Stimulated activated memory B cell treated with anti-CD40 and anti-IgM and Interleukin-4, amounts not matched to agents 10 μg/mL and 1 μg/mL and 100 μg/mL, for 72 hours (primary cell): Measurements from ENCODE around the gene CREB5.

ENCODE experiments used
- ATAC-seq: fragments of 150-1000 bp; cut with Tn5 transposase; 2 replicates; pipeline ENCODE4 v1.10.0; 2021
- H3K27ac Mint-ChIP-seq: one replicate; pipeline ENCODE4 v1.8.0; 2022; ENCODE audit warnings: mild to moderate bottlenecking, mixed read lengths
- H3K27me3 Mint-ChIP-seq: one replicate; pipeline ENCODE4 v1.8.0; 2022; ENCODE audit warnings: mixed read lengths
- H3K36me3 Mint-ChIP-seq: one replicate; pipeline ENCODE4 v1.8.0; 2022; ENCODE audit warnings: mixed read lengths
- H3K4me1 Mint-ChIP-seq: one replicate; pipeline ENCODE4 v1.8.0; 2022; ENCODE audit warnings: mixed read lengths
- H3K4me3 Mint-ChIP-seq: one replicate; pipeline ENCODE4 v1.8.0; 2022; ENCODE audit warnings: mild to moderate bottlenecking, moderate library complexity, mixed read lengths
- H3K9me3 Mint-ChIP-seq: one replicate; pipeline ENCODE4 v1.8.0; 2022; ENCODE audit warnings: mixed read lengths

The CREB5 gene

GRCh38 chr7:28630350-28630749 is 218.0 kb downstream of the CREB5 start:
- Mint-ChIP-seq H3K27me3 (peaks cover 31% of the 10 kb centered on the region), H3K27ac (no peak overlapping the region)

GRCh38 chr7:28631995-28632394 is 219.7 kb downstream of the CREB5 start:
- Mint-ChIP-seq H3K27me3 (peaks cover 39% of the 10 kb centered on the region), H3K4me3 (no peak overlapping the region)

More at GRCh38 chr7:28630350-28630749, 218.0 kb downstream of the CREB5 start:
- no peaks in the 10 kb centered on the region for H3K36me3 Mint-ChIP-seq
- ATAC-seq = no peak
- H3K9me3 Mint-ChIP-seq = no peaks in the 10 kb centered on the region
- H3K4me3 Mint-ChIP-seq = no peak overlapping the region
- H3K4me1 Mint-ChIP-seq = no peaks in the 10 kb centered on the region

GRCh38 chr7:28638914-28639313 is 226.6 kb downstream of the CREB5 start:
- Mint-ChIP-seq H3K4me1 (no peaks in the 10 kb centered on the region), H3K27ac (no peak overlapping the region), H3K9me3 (no peaks in the 10 kb centered on the region), H3K27me3 (peaks cover 16% of the 10 kb centered on the region), H3K36me3 (no peaks in the 10 kb centered on the region), H3K4me3 (no peak overlapping the region)
- no peak for ATAC-seq

More at GRCh38 chr7:28631995-28632394, 219.7 kb downstream of the CREB5 start:
- Mint-ChIP-seq H3K36me3 (no peaks in the 10 kb centered on the region), H3K27ac (no peak overlapping the region), H3K4me1 (no peaks in the 10 kb centered on the region), H3K9me3 (no peaks in the 10 kb centered on the region)
- no peak for ATAC-seq

GRCh38 chr7:28640001-28640400 is 227.7 kb downstream of the CREB5 start:
- H3K4me1 Mint-ChIP-seq = no peaks in the 10 kb centered on the region
- H3K36me3 Mint-ChIP-seq = no peaks in the 10 kb centered on the region
- no peak for ATAC-seq
- peaks cover 16% of the 10 kb centered on the region for H3K27me3 Mint-ChIP-seq
- H3K27ac Mint-ChIP-seq = no peak overlapping the region
- no peak overlapping the region for H3K4me3 Mint-ChIP-seq
- H3K9me3 Mint-ChIP-seq = no peaks in the 10 kb centered on the region

- Mint-ChIP-seq H3K27me3 (peaks cover 9% of the 10 kb centered on the region), H3K27ac (no peak overlapping the region), H3K36me3 (no peaks in the 10 kb centered on the region), H3K9me3 (no peaks in the 10 kb centered on the region), H3K4me3 (no peak overlapping the region), H3K4me1 (no peaks in the 10 kb centered on the region)
- no peak for ATAC-seq
Observed at GRCh38 chr7:28641752-28642545, 229.6 kb downstream of the CREB5 start.

- Mint-ChIP-seq H3K27me3 (no peaks in the 10 kb centered on the region), H3K4me1 (no peaks in the 10 kb centered on the region), H3K36me3 (no peaks in the 10 kb centered on the region), H3K9me3 (no peaks in the 10 kb centered on the region), H3K27ac (no peak overlapping the region), H3K4me3 (no peak overlapping the region)
- no peak for ATAC-seq
Observed at GRCh38 chr7:28643188-28643569, 230.9 kb downstream of the CREB5 start.

- Mint-ChIP-seq H3K27ac (no peak overlapping the region), H3K4me1 (no peaks in the 10 kb centered on the region), H3K4me3 (no peak overlapping the region), H3K27me3 (no peaks in the 10 kb centered on the region), H3K9me3 (no peaks in the 10 kb centered on the region), H3K36me3 (no peaks in the 10 kb centered on the region)
- ATAC-seq = no peak
Observed at GRCh38 chr7:28643584-28644340, 231.4 kb downstream of the CREB5 start.

GRCh38 chr7:28645866-28646265 is 233.5 kb downstream of the CREB5 start:
- no peak overlapping the region for H3K27ac Mint-ChIP-seq
- no peaks in the 10 kb centered on the region for H3K4me1 Mint-ChIP-seq
- H3K4me3 Mint-ChIP-seq = no peak overlapping the region
- H3K9me3 Mint-ChIP-seq = no peaks in the 10 kb centered on the region
- no peaks in the 10 kb centered on the region for H3K36me3 Mint-ChIP-seq
- no peak for ATAC-seq
- no peaks in the 10 kb centered on the region for H3K27me3 Mint-ChIP-seq

GRCh38 chr7:28646376-28647075 is 234.2 kb downstream of the CREB5 start:
- Mint-ChIP-seq H3K27me3 (no peaks in the 10 kb centered on the region), H3K4me1 (no peaks in the 10 kb centered on the region), H3K9me3 (no peaks in the 10 kb centered on the region), H3K27ac (no peak overlapping the region), H3K36me3 (no peaks in the 10 kb centered on the region), H3K4me3 (no peak overlapping the region)
- ATAC-seq = no peak

- no peaks in the 10 kb centered on the region for H3K27me3 Mint-ChIP-seq
- ATAC-seq = no peak
- H3K4me1 Mint-ChIP-seq = no peaks in the 10 kb centered on the region
- no peaks in the 10 kb centered on the region for H3K36me3 Mint-ChIP-seq
- no peak overlapping the region for H3K4me3 Mint-ChIP-seq
- no peaks in the 10 kb centered on the region for H3K9me3 Mint-ChIP-seq
- H3K27ac Mint-ChIP-seq = no peak overlapping the region
Observed at GRCh38 chr7:28647076-28647421, 234.7 kb downstream of the CREB5 start.

- no peaks in the 10 kb centered on the region for H3K9me3 Mint-ChIP-seq
- ATAC-seq = no peak
- no peaks in the 10 kb centered on the region for H3K4me1 Mint-ChIP-seq
Observed at GRCh38 chr7:28649189-28649588, 236.9 kb downstream of the CREB5 start.

GRCh38 chr7:28649811-28650210 is 237.5 kb downstream of the CREB5 start:
- H3K27me3 Mint-ChIP-seq = no peaks in the 10 kb centered on the region
- H3K4me3 Mint-ChIP-seq = no peak overlapping the region
- no peak for ATAC-seq
- no peaks in the 10 kb centered on the region for H3K9me3 Mint-ChIP-seq
- H3K27ac Mint-ChIP-seq = no peak overlapping the region
- H3K36me3 Mint-ChIP-seq = no peaks in the 10 kb centered on the region
- H3K4me1 Mint-ChIP-seq = no peaks in the 10 kb centered on the region

More at GRCh38 chr7:28649189-28649588, 236.9 kb downstream of the CREB5 start:
- Mint-ChIP-seq H3K27me3 (no peaks in the 10 kb centered on the region), H3K27ac (no peak overlapping the region), H3K36me3 (no peaks in the 10 kb centered on the region), H3K4me3 (no peak overlapping the region)

GRCh38 chr7:28654110-28654509 is 241.8 kb downstream of the CREB5 start:
- no peaks in the 10 kb centered on the region for H3K27me3 Mint-ChIP-seq
- H3K9me3 Mint-ChIP-seq = no peaks in the 10 kb centered on the region
- ATAC-seq = no peak
- no peaks in the 10 kb centered on the region for H3K36me3 Mint-ChIP-seq
- H3K4me3 Mint-ChIP-seq = no peak overlapping the region
- H3K27ac Mint-ChIP-seq = no peak overlapping the region
- no peaks in the 10 kb centered on the region for H3K4me1 Mint-ChIP-seq

GRCh38 chr7:28656529-28656928 is 244.2 kb downstream of the CREB5 start:
- no peak for ATAC-seq
- Mint-ChIP-seq H3K27ac (no peak overlapping the region), H3K4me3 (no peak overlapping the region), H3K27me3 (peaks cover 13% of the 10 kb centered on the region), H3K4me1 (no peaks in the 10 kb centered on the region), H3K36me3 (peaks cover 12% of the 10 kb centered on the region), H3K9me3 (peaks cover 7% of the 10 kb centered on the region)

GRCh38 chr7:28658381-28658780 is 246.1 kb downstream of the CREB5 start:
- H3K4me3 Mint-ChIP-seq = no peak overlapping the region
- H3K4me1 Mint-ChIP-seq = no peaks in the 10 kb centered on the region
- H3K36me3 Mint-ChIP-seq = peaks cover 13% of the 10 kb centered on the region
- peaks cover 18% of the 10 kb centered on the region for H3K27me3 Mint-ChIP-seq
- ATAC-seq = no peak
- H3K9me3 Mint-ChIP-seq = peaks cover 7% of the 10 kb centered on the region
- H3K27ac Mint-ChIP-seq = no peak overlapping the region
